ENCODE results near the gene CAMTA1. TPM values are rescaled to one million over a fixed set of nuclear protein-coding genes. Genes with fewer than 3 reads are reported as not detected.
A peak's percentile ranks its signal among the peaks of the same experiment; 100 is the strongest.

Gene CAMTA1
- polyA plus RNA-seq, 1 of the 3 experiments (the other 2 are of a cell fraction) = 63.1 TPM

GRCh38 chr1:7561331-7561921 lies 776.2 kb downstream of the CAMTA1 start:
- Histone ChIP-seq H3K4me1 (ENCODE audit: control insufficient read depth in 1 of 2, insufficient read depth in 2 of 2, low read depth in 1 of 2, low read length in 1 of 2) (peaks cover 0 to 71% of the 10 kb centered on the region in 2 experiments; a peak in 2 of 4 replicates), H3K4me2 (no peak overlapping the region), H3K27me3 (ENCODE audit: insufficient read depth) (no peaks in the 10 kb centered on the region), H3K9ac (no peak overlapping the region), H3K4me3 (ENCODE audit: low read depth in 2 of 2, low read length in 1 of 2) (no peak overlapping the region), H3K79me2 (ENCODE audit: insufficient read depth) (no peaks in the 10 kb centered on the region), H2AFZ (ENCODE audit: low read depth) (no peak overlapping the region), H3K27ac (ENCODE audit: low read depth in 2 of 2, low read length in 1 of 2) (peak overlapping the region in 1 of 2 experiments; percentile 100; a peak in 2 of 4 replicates), H3F3A (replicated peaks; ENCODE audit: insufficient read depth) (no peaks in the 10 kb centered on the region), H3K36me3 (replicated peaks in 1 of 2; ENCODE audit: control insufficient read depth in 1 of 2, insufficient read depth in 2 of 2, low read length in 1 of 2) (no peaks in the 10 kb centered on the region), H3K9me3 (no peaks in the 10 kb centered on the region), H3K9me2 (no peaks in the 10 kb centered on the region), H4K20me1 (ENCODE audit: insufficient read depth) (no peaks in the 10 kb centered on the region)
- DNase-seq = peak; percentile 69
- POLR2A ChIA-PET = no interaction called here
- WGBS (ENCODE audit: low lambda C conversion rate) = 77% methylated on average over 4 of the region's 16 CpGs
- CTCF ChIA-PET = interaction anchor here (0.8 to 3.4 kb wide), 10 partner anchors 10 to 108 kb away, joined by 3 to 21 read pairs (median 4); no protein-coding TSS in a partner anchor
- peak; percentile 43 for TF ChIP-seq RAD21 (IDR thresholded peaks at IDR 0.05; ENCODE audit: low read length)
- peak; percentile 11; the same call in 1 of the 2 replicates for TF ChIP-seq SMC3 (IDR thresholded peaks at IDR 0.05; ENCODE audit: low read depth, low read length)
- TF ChIP-seq NFIC (IDR thresholded peaks at IDR 0.05; ENCODE audit: borderline replicate concordance) = no peak
- no peak for TF ChIP-seq MEF2A (IDR thresholded peaks at IDR 0.05; ENCODE audit: borderline replicate concordance, low read depth)
- no peak for TF ChIP-seq CHD2 (IDR thresholded peaks at IDR 0.05; ENCODE audit: low read length, partially characterized antibody)
- peak; percentile 35 for TF ChIP-seq CTCF (IDR thresholded peaks at IDR 0.05)

- POLR2A ChIA-PET = no interaction called here
- Histone ChIP-seq H3F3A (replicated peaks; ENCODE audit: insufficient read depth) (no peaks in the 10 kb centered on the region), H3K79me2 (ENCODE audit: insufficient read depth) (no peaks in the 10 kb centered on the region), H3K9me3 (no peaks in the 10 kb centered on the region), H3K27me3 (ENCODE audit: insufficient read depth) (no peaks in the 10 kb centered on the region), H3K27ac (ENCODE audit: low read depth in 2 of 2, low read length in 1 of 2) (peak overlapping the region in 1 of 2 experiments; percentile 100; a peak in 2 of 4 replicates), H3K4me2 (no peak overlapping the region), H3K4me3 (ENCODE audit: low read depth in 2 of 2, low read length in 1 of 2) (no peak overlapping the region), H4K20me1 (ENCODE audit: insufficient read depth) (no peaks in the 10 kb centered on the region), H2AFZ (ENCODE audit: low read depth) (no peak overlapping the region), H3K36me3 (replicated peaks in 1 of 2; ENCODE audit: control insufficient read depth in 1 of 2, insufficient read depth in 2 of 2, low read length in 1 of 2) (no peaks in the 10 kb centered on the region), H3K4me1 (ENCODE audit: control insufficient read depth in 1 of 2, insufficient read depth in 2 of 2, low read depth in 1 of 2, low read length in 1 of 2) (peaks cover 0 to 67% of the 10 kb centered on the region in 2 experiments; a peak in 2 of 4 replicates), H3K9ac (no peak overlapping the region), H3K9me2 (no peaks in the 10 kb centered on the region)
- DNase-seq = no peak
- CTCF ChIA-PET = interaction anchor here (0.8 to 3.4 kb wide), 8 partner anchors 10 to 108 kb away, joined by 3 to 21 read pairs (median 6); no protein-coding TSS in a partner anchor
- 83% methylated on average over 23 of the region's 26 CpGs for WGBS (ENCODE audit: low lambda C conversion rate)
- TF ChIP-seq CTCF (IDR thresholded peaks at IDR 0.05) (no peak), MEF2A (IDR thresholded peaks at IDR 0.05; ENCODE audit: borderline replicate concordance, low read depth) (no peak), GATA2 (CRISPR knock-in tag; IDR thresholded peaks at IDR 0.05) (no peak), USF2 (IDR thresholded peaks at IDR 0.05; ENCODE audit: borderline replicate concordance, low read depth, low read length) (no peak), IRF3 (IDR thresholded peaks at IDR 0.05; ENCODE audit: low read depth, low read length) (no peak), EZH2phosphoT487 (IDR thresholded peaks at IDR 0.05; ENCODE audit: borderline replicate concordance, low read depth) (no peak), MXI1 (IDR thresholded peaks at IDR 0.05; ENCODE audit: low read depth, low read length) (no peak), POLR2AphosphoS5 (IDR thresholded peaks at IDR 0.05; ENCODE audit: low read depth, low read length) (no peak), TCF12 (IDR thresholded peaks at IDR 0.05) (no peak), REST (IDR thresholded peaks at IDR 0.05; ENCODE audit: low read depth, low read length) (no peak)
These were observed 776.9 kb downstream of the CAMTA1 start for GRCh38 chr1:7561936-7562728.
